Mammary epithelial cell (primary cell): ENCODE data around the gene ANKS1B.

Experiments used
- CTCF ChIP-seq, 2 donors: IDR thresholded peaks in 1 of 2; conservative IDR thresholded peaks in 1 of 2; 2 replicates each; pipeline ENCODE4 v1.5.1; 2011 to 2012; ENCODE audit warnings: inconsistent platforms in 2 of 2, low read length in 2 of 2, mild to moderate bottlenecking in 2 of 2, control low read depth in 1 of 2, low read depth in 1 of 2; ENCODE audit not compliant: insufficient read depth in 1 of 2; ENCODE audit errors: extremely low read depth in 1 of 2
- EZH2 ChIP-seq: IDR thresholded peaks from 2 replicates; pipeline ENCODE4 v1.6.1; 2012; ENCODE audit warnings: low read length, inconsistent platforms, borderline replicate concordance

- TF ChIP-seq CTCF (conservative IDR thresholded peaks at IDR 0.05 in 1 of 2, IDR thresholded peaks at IDR 0.05 in 1 of 2; ENCODE audit: extremely low read depth in 1 of 2, insufficient read depth in 1 of 2, low read depth in 1 of 2, low read length in 2 of 2) (no peak), EZH2 (no peak)
Observed at GRCh38 chr12:98701166-98701565, 1283.6 kb downstream of the ANKS1B start.
